Peyer's patch (tissue), 4 donors: ENCODE measurements around the gene CXCL3. TPM values are rescaled to one million over a fixed set of nuclear protein-coding genes. Genes with fewer than 3 reads are reported as not detected.

ENCODE experiments used
- DNase-seq, 3 donors: peaks; one replicate each; pipeline ENCODE4 v3.0.0-alpha.2; 2017 to 2019
- H3K27ac ChIP-seq, 4 donors: fragments of 200-600 bp; sonication (generic); one replicate each; pipeline ENCODE4 v1.5.1; 2016 to 2019
- H3K27me3 ChIP-seq, 2 donors: fragments of 200-600 bp; sonication (generic); one replicate each; pipeline ENCODE4 v1.5.1; 2019
- H3K36me3 ChIP-seq, 3 donors: fragments of 200-600 bp; sonication (generic); one replicate each; pipeline ENCODE4 v1.5.1; 2016 to 2019
- H3K4me1 ChIP-seq, 4 donors: fragments of 200-600 bp; sonication (generic); one replicate each; pipeline ENCODE4 v1.5.1; 2016 to 2019
- H3K4me3 ChIP-seq, 4 donors: fragments of 200-600 bp; sonication (generic); 1 replicate in 3 of 4; 2 replicates in 1 of 4; pipeline ENCODE4 v1.5.1; 2016 to 2019; ENCODE audit warnings: mild to moderate bottlenecking in 1 of 4
- H3K9me3 ChIP-seq, 4 donors: fragments of 200-600 bp; sonication (generic); one replicate each; pipeline ENCODE4 v1.5.1; 2016 to 2019; ENCODE audit warnings: mild to moderate bottlenecking in 1 of 4
- CTCF ChIP-seq, 6 experiments: fragments of 450-650 bp in 4 of 6; fragments of 200-600 bp in 2 of 6; sonication (generic) in 1 of 6; IDR thresholded peaks; one replicate each; pipeline ENCODE4 v1.5.1; 2017 to 2019; ENCODE audit warnings: antibody characterized with exemption in 6 of 6, mild to moderate bottlenecking in 3 of 6, moderate library complexity in 1 of 6
- POLR2A ChIP-seq, 2 donors: fragments of 450-650 bp; IDR thresholded peaks; one replicate each; pipeline ENCODE4 v1.5.1; 2017; ENCODE audit warnings: antibody characterized with exemption in 2 of 2, mild to moderate bottlenecking in 2 of 2, moderate library complexity in 2 of 2
- total RNA-seq, 4 donors: library from RNA; depleted of rRNA; stranded (reverse); fragments of >200 nt; gene quantifications; one replicate each; pipeline ENCODE4 v1.1.0, GENCODE V29; 2016

The CXCL3 gene
- total RNA-seq, 4 donors from 2014 or later = 1.5 to 3.3 (median 2.2) TPM

- Histone ChIP-seq H3K4me1 (no peaks in the 10 kb centered on the region), H3K9me3 (no peaks in the 10 kb centered on the region), H3K27ac (no peak overlapping the region), H3K36me3 (no peaks in the 10 kb centered on the region), H3K4me3 (no peak overlapping the region), H3K27me3 (no peaks in the 10 kb centered on the region)
- DNase-seq = no peak
- TF ChIP-seq POLR2A (IDR thresholded peaks at IDR 0.05) (no peak), CTCF (IDR thresholded peaks at IDR 0.05) (no peak)
These were observed 6.9 kb downstream of the CXCL3 start for GRCh38 chr4:74031576-74031975.

- H3K27ac ChIP-seq = no peak overlapping the region
- no peaks in the 10 kb centered on the region for H3K36me3 ChIP-seq
- no peaks in the 10 kb centered on the region for H3K9me3 ChIP-seq
- no peak for TF ChIP-seq POLR2A (IDR thresholded peaks at IDR 0.05)
- TF ChIP-seq CTCF (IDR thresholded peaks at IDR 0.05) = no peak
- H3K27me3 ChIP-seq = no peaks in the 10 kb centered on the region
- H3K4me1 ChIP-seq = no peaks in the 10 kb centered on the region
- no peak for DNase-seq
- no peak overlapping the region for H3K4me3 ChIP-seq
These were observed 8.2 kb downstream of the CXCL3 start for GRCh38 chr4:74030285-74030684.

GRCh38 chr4:74028504-74028903 is 10.0 kb downstream of the CXCL3 start:
- DNase-seq = no peak
- TF ChIP-seq POLR2A (IDR thresholded peaks at IDR 0.05) (no peak), CTCF (IDR thresholded peaks at IDR 0.05) (no peak)
- no peaks in the 10 kb centered on the region for H3K27me3 ChIP-seq
- peaks cover 0 to 5% (median 0%) of the 10 kb centered on the region in 4 donors for H3K4me1 ChIP-seq
- H3K27ac ChIP-seq = no peak overlapping the region
- no peaks in the 10 kb centered on the region for H3K36me3 ChIP-seq
- H3K9me3 ChIP-seq = no peaks in the 10 kb centered on the region
- H3K4me3 ChIP-seq = no peak overlapping the region

GRCh38 chr4:74023709-74024108 is 14.8 kb downstream of the CXCL3 start:
- peaks cover 0 to 5% (median 0%) of the 10 kb centered on the region in 4 donors for H3K4me1 ChIP-seq
- H3K27me3 ChIP-seq = no peaks in the 10 kb centered on the region
- no peak overlapping the region for H3K4me3 ChIP-seq
- no peak for DNase-seq
- H3K27ac ChIP-seq = no peak overlapping the region
- no peaks in the 10 kb centered on the region for H3K9me3 ChIP-seq
- H3K36me3 ChIP-seq = no peaks in the 10 kb centered on the region
- no peak for TF ChIP-seq POLR2A (IDR thresholded peaks at IDR 0.05)
- no peak for TF ChIP-seq CTCF (IDR thresholded peaks at IDR 0.05)

- no peak for TF ChIP-seq CTCF (IDR thresholded peaks at IDR 0.05)
- no peak for TF ChIP-seq POLR2A (IDR thresholded peaks at IDR 0.05)
- Histone ChIP-seq H3K4me1 (peaks cover 0 to 5% (median 0%) of the 10 kb centered on the region in 4 donors), H3K4me3 (no peak overlapping the region), H3K27ac (no peak overlapping the region), H3K27me3 (no peaks in the 10 kb centered on the region), H3K9me3 (no peaks in the 10 kb centered on the region), H3K36me3 (no peaks in the 10 kb centered on the region)
- no peak for DNase-seq
These were observed 16.9 kb downstream of the CXCL3 start for GRCh38 chr4:74021601-74022000.

GRCh38 chr4:74018771-74019170 is 19.7 kb downstream of the CXCL3 start:
- H3K9me3 ChIP-seq = no peaks in the 10 kb centered on the region
- no peak for DNase-seq
- H3K4me3 ChIP-seq = no peak overlapping the region
- no peak overlapping the region for H3K27ac ChIP-seq
- H3K27me3 ChIP-seq = no peaks in the 10 kb centered on the region
- TF ChIP-seq POLR2A (IDR thresholded peaks at IDR 0.05) (no peak), CTCF (IDR thresholded peaks at IDR 0.05) (no peak)
- H3K36me3 ChIP-seq = no peaks in the 10 kb centered on the region
- no peaks in the 10 kb centered on the region for H3K4me1 ChIP-seq
